NCI-H345 treated with DMSO at 0.1 percent for 48 hours (cell line): Measurements from ENCODE around the gene ROR2.
A peak's percentile ranks its signal among the peaks of the same experiment; 100 is the strongest.
"Not testable (repeated sequence)": the region's sequence is repeated elsewhere in the genome, so short reads cannot be mapped to it uniquely, and the experiment has no call there.

Experiments
- DNase-seq: peaks from one replicate; lab custom pipeline; 2025; ENCODE audit not compliant: unreplicated experiment; lab: John Stamatoyannopoulos, UW

Gene ROR2

DNA sequence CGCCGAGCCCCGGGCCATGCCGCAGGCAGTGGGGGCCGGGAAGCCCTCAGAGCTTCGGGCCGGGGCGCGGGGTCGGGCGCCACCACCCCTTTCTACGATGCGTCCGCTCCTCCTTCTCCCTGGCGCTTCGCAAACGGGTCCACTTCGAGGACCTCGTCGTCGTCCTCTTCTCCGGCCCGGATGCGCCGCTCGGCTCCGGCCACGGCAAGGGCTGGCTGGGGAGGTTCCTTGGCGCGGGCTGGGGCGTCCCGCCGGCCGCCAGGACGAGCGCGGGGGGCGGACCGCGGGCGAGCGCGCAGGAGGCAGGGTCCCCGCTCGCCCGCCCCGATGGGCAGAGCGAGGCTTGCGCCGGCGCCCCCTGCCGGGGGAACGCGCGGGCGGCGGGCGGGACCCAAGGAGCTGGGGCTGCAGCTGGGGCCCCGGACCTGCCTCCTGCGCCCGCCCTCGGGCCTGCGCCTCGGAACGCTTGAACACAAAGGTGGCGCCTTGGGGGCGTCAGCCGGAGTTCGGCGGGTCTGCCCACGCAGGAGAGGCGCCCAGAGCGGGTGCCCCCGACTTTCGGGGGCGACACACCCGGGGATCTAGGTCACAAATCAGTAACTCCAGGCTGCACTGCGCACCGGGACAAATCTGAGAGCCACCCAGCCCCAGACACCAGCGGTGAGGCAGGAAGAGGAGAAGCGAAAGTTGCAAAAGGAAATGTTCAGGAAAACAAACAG, at the start of gene ROR2:
Gene ROR2, minus strand, starts transcription at position 283 of the 719 bp plus-strand sequence.
- no peak for DNase-seq

DNA sequence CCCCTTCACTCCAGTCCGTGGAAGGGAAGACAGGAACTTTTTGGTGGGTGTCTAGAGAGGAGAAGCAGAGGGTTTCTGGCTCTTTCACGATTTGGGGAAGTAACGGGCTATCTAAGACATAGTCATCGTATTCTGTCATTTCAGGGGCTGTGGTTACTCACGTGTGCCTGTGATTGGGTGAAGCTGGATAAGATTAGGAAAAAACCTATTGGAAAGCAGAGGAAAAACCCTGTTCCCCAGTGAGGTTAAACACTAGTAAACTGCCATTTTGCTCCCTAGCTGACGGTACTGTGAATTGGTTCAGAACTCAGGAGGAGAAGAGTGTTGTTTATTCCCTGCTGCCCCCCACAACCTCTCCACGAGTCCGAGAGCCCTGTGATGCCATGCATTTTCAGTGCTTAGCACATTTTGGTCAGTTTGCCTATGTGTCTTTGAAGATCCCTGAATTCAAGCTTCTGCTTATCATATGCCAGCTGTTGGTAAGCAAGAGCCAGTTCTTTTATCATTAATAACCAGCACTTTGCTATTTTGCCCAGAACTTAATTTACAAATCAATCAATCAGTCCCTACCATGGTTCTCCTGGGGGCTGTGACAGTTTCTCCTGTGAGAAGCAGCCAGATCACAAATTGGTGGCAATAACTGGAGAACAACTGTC, 45.1 kb upstream of the ROR2 start:
- no peak for DNase-seq

DNA sequence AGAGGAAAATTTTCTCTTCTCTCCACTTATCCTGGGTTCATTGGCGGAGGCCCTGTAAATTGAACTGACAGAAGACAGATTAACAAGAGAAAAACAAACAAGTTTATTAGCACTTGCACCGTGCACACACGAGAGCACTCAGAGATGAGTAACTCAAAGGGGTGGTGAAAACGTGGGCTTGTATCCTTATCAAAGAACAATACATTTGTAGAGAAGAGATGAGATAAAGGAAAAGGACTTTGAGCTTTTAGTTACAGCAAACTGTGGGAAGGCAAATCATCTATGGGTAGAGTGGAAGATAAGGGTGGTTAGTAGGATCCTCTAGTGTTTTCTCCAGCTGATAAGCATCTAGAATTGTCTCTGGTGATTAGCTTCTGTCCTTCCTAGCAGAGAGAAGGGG, 44.4 kb upstream of the ROR2 start:
- peak; percentile 11 for DNase-seq

DNA sequence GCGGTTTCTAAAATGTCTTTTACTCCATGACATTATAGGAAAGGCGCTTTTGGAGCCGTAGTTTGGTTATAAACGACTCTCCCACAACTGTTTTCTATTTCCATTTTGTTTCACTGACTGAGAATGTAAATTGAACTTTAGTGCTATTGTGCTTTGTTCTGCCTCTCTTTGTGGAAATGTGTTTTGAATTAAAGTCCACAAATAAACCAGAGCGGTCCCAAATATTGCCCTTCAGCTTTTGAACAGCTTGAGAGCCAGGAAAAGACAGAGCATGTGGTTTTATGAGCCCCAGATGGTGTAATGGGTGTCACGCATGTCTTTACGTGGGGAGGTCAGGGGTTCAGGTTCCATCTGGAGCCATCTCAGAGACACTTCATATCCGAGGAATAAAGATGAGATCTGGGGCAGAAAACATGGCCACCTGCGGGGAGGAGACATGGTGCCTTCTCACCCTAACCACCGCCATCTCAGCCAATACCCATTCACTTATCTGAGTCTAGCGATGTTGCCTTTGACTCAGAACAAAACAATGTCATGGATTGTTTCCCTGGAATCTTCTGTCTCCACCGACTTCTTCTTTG, 42.5 kb upstream of the ROR2 start:
- no peak for DNase-seq

DNA sequence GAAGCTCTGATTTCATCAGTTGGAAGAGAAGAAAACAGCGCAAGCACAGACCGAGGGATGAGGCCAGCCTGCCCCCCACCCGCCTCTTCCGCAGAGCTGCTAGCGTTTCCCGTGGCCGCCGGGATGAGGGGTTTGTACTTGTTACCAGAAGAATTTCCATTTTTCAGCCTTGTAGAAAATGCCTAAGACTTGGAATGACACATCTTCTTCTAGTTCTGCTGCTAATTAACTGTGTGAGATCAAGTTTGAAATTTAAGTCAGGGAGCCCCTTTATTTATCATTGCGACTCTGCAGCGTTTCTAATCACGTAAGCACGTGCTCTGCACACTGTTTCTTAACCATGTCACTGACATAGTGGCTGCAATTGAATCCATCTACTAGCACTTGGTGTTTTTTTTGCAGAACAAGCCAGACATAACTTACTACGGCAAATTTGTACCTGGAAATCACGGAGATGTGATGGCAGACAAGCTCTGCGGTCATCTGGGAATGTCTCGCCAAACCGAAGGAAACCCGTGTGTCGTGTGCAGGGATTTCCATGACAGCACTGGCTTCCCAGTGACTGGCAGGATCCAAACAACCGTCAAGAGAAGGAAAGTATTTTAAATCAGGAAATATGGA, 41.8 kb upstream of the ROR2 start:
- DNase-seq, result no peak

DNA sequence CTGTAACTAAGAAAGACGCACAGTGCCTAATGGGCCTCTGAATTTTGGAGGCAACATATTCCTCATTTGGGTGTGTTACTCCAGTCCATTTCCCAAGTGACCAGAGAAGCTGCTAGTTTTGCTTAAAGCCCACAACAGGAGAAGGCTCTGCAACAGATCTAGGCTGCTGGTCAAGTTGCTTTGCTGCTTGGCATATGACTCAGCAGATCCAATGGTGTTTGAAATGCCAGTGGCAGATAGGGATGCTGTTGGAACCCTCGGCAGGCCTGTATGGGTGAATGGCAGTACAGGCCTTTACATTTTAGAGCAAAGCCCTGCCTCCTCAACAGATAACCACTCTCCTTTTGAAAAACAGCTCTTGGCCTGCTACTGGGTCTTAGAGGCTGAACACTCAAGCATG, 36.2 kb upstream of the ROR2 start:
- no peak for DNase-seq

DNA sequence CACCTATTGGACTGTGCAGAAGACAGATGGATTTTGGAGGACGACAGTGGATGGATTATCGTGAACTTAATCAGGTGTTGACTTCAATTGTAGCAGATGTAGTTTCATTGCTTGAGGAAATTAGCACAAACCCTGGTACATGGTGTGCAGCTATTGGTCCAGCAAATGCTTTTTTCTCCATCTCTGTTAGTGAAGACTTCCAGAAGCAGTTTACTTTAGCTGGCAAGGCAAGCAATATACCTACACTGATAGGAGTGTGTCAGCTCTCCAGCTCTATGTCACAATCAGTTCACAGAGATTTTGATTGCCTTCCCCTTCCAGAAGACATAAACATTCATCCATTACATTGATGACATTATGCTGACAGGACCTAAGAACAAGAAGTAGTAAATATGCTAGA, 35.7 kb upstream of the ROR2 start:
- DNase-seq, result no peak

DNA sequence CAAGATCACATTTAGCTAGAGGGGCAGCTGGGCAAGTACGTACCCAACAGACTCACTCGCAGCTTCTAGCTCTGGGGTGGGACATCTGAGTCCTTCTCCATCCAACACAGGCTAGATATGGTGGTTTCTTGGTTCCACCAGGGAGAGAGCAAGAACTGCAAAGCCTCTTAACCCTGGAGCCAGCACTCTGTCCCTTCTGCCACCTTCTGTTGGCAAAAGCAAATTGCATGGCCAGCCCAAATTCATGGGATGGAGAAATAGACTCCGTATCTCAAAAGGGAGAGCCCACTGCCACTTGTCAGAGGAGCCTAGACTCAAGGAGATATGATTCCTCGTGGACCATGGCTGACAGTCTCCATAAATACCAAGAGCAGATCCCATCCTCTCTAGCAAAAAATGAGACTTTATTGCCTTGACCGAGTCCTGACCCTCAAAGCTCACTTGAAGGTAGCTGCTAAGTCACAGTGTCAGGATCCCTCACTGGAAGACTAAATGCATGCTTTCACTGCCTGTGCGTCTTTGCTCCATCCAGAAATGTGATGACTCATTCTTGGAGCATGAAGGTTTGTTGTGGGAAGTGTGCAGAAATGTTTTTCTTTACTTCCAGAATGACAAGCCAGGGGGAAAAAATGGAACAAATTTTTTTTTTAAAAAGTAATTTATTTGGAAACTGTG, 28.8 kb upstream of the ROR2 start:
- no peak for DNase-seq

DNA sequence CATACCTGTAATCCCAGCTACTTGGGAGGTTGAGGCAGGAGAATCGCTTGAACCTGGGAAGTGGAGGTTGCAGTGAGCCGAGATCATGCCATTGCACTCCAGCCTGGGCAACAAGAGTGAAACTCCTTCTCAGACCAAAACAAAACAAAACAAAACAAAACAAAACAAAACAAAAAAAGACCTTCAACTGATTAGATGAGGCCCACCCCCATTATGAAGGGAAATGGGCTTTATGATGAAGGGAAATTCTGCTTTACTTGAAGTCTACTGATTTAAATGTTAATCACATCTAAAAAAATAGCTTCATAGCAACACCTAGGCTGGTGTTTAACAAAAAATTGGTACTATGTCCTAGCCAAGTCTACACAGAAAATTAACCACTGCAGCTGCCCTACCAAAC, 25.2 kb upstream of the ROR2 start:
- not testable (repeated sequence) for DNase-seq

DNA sequence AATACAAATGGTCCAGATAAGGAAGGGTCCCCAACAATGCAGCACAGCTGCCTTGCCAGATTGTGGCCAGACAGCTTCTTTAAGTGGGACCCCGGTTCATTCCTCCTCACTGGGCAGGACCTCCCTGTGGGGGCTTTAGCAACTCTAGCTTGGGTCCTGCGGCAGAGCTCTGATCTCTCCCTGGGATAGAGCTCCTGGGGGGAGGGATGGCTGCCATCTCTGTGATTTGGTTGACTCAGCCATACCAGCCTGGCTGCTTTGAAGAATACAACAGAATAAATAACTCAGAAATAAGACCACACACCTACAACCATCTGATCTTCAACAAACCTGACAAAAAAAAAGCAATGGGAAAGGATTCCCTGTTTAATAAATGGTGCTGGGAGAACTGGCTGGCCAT, 22.7 kb upstream of the ROR2 start:
- no peak for DNase-seq

DNA sequence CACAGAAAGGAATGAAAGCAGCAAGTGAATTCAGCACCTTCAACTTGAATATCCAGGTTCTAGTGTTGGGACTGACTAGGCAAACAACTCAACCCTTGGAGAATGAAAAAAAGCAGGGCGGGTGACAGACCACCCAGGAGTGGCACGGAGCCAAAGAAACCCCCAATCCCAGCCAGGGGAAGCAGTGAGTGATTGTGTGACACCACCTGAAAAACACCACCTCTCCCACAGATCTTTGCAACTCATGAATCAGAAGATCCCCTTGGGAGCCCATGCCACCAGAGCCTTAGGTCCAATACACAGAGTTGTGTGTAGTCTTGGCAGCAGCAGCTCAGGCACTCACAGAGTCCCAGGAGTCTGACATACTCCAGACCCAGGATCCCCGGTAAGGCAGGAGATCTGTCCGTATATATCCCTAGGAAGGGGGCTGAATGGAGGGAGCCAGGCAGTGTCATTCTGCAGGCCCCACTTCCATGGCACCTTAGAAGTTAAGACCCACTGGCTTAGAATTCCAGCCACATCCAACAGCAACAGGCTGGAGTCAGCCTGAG, 22.1 kb upstream of the ROR2 start:
- no peak for DNase-seq

DNA sequence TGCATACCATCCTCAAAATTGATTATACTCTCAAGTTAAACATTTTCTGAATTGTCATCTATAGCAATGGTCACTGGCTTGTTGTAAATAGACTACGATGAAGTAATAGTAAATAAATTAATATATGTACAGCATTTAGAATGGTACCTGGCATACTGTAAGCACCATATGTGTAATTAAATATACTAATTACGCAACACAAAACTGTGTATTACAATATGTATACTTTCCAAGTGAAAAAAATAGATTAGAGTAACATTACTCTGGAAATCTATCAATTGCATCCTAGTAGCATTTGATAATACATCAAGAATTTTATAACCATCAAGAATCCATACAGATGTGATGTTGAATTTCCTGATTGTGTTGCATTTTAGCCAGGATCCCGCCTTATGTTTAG, 17.2 kb upstream of the ROR2 start:
- DNase-seq, result no peak

DNA sequence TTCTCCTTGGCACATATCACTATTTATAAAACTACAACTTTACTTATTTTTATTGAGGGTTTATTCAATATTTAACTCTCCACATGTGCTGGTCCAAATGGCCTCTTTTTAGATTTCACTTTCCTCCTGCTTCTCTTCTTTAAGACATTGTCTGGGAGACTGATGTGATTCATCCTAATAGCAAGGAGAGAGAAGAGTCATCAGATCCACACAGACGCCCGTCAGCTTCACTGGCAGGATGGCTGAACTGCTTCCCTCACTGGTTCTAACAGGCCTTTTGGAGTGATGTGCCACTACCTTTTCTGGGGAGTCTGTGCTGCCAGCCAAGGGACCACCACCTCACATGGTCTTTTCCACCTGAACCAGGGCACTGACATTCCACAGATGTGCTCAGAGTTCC, 16.5 kb upstream of the ROR2 start:
- DNase-seq, result no peak

DNA sequence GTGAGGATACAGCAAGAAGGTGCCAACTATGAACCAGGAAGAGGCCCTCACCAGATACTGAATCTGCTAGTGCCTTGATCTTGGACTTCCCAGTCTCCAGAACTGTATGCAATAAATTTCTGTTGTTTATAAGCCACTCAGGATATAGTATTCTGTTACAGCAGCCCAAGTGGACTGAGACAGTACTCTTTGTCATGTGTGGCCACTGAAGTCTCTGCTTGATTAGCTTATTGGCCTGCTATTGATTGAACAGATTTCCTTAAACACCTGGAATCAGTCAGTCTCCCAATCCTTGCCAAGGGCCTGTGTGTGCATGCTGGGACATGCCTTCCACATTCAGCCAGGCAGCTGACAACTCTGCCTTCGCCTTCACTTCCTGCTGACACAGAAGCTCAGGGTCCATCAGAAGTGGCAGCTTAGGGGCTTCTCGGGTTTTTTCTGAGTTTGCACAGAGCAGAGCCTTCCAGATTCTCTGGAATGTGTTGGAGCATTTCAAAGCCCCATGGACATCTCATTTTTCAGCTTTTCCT, 13.7 kb upstream of the ROR2 start:
- no peak for DNase-seq

DNA sequence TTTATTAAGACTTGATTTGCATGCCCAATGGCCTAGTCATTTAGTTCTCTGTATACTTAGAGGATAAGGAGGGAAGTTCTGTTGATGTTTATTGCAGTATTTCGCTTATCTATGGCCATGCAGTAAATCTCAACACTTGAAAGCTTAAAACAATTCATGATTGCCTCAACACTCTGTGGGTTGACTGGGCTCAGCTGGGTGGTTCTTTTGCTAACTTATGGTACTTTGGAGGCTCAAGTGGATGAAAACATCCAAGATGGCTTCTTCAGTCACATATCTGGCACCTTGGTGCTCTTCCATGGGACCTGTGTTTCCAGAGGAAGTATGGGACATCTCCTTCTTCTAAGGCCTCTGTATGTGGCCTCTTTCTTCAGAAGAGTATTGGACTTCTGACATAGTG, 10.3 kb upstream of the ROR2 start:
- DNase-seq, result no peak

DNA sequence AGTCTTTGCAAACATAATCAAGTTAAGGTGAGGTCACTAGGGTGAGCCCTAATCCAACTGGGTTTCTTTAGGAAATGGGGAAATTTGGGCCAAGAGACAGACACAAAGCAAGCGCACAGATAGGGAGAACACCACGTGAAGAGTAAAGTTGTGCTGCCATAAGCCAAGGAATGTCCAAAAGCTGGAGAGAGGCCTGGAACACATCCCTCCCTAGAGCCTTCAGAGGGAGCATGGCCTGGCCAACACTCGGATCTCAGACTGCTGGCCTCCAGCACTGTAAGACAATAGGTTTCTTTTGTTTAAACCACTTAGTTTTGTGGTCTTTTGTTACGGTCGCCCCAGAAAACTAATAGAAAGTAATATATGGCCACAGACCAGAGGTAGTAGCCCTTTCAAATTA, 8.1 kb upstream of the ROR2 start:
- DNase-seq, result no peak

DNA sequence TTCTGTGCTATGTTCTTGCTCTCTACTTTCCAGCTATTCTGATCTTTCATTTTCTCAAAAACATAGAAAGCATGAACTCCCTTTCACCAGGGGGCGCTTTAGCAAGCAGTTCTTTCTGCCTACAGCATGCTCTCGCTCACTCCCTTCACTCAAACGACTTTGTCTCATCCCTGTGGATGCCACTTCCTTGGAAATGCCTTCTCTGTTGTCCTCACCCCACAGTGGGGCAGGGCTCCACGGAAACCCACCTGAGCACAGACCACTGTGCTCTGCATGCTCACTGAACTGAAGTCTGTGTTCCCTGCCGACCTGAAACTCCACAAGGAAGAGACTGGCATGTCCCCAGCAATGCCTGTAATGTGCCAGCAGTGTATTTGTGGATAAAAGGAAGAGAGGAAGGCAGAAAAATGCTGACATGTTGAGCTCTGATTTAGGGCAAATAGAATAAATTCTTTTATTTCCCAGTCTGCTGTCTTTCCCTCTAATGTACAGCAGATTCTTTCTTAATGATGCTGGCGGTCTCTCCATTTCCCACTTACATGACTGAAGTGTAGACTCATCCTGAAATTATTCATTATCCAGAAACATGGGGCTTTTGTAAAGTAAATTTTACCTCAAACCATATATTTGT, 4.9 kb upstream of the ROR2 start:
- DNase-seq, result no peak

DNA sequence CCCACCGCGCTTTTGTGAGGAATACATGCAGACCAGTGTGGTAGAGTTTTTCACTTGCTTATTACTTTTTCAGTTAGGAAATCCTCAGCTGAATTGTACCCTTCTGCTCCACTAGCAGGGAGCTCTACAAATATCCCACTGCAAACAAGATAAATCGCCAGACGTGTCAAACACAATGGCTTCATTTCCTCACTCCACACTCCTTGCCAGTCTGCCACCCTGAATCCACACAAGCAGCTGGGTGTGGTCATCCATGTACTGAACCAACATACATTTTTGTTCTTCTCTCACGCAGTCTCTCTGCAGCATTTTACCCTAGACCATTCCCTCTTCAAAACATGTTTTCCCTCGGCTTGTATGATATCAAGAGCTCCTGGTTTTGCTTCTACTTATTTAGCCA, 3.7 kb upstream of the ROR2 start:
- no peak for DNase-seq

DNA sequence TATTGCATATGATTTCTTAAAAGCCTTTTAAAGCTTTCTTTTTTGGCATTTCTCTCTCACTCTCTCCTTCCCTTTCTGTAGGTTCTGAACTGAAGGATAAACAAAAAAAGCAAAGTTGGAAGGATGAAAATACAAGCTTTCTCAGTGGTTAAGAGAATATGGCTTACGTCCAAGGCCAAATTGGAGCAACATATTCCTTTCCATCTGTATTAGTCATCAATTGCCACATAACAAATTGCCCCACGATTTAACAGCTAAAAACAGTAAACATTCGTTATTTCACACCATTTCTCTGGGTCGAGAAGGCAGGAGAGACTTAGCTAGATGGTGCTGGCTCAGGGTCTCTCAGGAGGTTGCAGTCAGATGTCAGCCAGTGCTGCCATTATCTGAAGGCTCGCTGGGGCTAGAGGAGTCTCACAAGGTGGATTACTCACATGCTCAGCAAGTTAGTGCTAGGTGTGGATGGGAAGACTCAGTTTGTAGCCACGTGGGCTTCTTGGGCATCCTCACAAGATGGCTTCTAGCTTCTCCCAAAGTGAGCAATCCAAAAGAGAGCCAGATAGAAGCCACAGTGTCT, 2.0 kb upstream of the ROR2 start:
- no peak for DNase-seq

DNA sequence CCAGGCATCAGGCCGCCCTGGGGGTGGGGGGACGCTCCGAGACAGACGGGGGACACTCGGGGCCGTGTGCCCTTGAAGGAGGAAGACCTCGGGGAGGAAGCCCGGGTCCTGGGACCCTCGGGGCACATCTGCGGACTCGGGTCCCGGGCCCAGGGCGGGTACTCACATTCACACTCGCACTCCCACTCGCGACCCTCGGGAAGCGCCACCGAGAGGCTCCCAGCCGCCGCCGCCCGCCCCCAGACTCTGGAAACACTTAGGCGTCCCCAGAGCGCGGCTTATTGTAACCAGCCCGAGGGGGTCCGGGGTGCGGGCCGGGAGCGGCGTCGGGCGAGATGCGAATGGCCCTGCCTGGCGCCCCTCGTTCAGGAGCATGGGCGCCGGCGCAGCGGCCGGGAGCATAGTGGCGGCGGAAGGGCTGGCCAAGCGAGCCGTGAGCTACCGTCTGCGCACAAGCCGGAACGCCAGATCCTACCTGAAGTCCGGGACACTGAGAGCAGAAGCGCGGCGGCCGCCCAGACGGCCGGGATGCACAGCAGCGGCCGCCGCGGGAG, 559 bp downstream of the ROR2 start:
- peak; percentile 24 for DNase-seq
